ENCODE data around the gene WFDC1.
A peak's percentile ranks its signal among the peaks of the same experiment; 100 is the strongest.

WFDC1 gene

DNA sequence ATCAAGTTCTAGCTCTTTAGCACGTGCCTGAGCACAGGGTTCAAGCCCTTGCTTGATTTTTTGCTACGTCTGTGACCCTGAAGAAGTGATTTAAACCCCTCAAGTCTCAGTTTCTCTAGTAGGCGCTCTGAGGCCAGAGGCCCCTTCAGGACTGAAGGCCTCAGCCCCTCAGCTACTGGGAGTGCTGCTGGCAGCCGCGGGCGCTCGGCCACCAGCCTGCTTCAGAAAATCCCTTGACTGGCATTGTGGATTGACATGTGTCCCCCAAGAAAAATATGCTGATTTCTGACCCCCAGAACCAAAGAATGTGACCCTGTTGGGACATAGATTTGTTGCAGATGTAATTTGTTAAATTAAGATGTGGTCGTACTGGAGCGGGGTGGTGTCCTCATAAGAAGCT is 20.2 kb upstream of the WFDC1 start:
- DNase-seq = no peak

DNA sequence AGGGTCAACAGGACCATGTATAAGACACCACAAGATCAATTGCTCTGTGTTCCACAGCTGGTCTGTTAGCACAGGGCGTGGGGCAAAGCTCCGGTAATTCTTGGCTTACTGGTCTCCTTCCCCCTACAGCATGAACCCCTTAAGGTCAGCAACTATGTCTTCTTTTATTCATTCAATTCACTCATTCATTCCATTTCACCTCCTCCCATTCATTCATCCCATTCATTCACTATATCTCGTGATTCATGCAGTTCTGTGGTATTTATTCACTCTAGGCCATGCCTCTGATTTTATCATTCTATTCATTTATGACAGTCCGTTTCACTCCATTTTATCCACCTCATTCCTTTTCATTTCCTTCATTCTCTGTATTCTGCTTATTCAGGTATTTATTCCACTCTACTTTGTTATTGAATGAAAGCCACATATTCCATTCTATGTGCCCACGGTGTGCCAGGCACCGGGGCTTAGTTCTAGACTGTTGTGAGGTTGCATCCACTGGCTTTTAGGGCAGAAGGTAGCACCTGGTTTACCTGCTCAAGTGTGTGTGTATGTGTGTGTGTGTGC is 19.0 kb upstream of the WFDC1 start:
- DNase-seq = no peak

DNA sequence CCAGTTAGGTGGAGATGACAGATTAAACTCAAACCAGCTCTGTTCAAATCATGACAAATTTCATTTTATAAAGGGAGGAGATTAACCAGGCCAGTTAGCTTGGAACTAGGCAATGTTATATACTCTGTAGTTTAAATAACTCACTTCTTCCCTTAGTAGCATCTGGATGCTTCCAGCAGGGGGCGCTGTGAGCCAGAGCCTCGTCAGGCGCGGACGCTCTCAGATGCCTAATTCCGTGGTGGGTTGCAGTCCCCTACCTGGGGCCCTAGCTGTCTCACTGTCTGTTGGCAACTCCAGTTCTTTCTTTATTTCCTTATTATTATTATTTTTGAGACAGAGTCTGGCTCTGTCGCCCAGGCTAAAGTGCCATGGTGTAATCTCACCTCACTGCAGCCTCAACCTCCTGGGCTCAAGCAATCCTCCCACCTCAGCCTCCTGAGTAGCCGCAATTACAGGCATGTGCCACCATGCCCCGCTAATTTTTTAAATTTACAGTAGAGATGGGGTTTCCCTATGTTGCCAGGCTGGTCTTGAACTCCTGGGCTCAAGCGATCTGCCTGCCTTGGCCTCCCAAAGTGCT is 17.3 kb upstream of the WFDC1 start:
- DNase-seq = peak; percentile 80 to 81

DNA sequence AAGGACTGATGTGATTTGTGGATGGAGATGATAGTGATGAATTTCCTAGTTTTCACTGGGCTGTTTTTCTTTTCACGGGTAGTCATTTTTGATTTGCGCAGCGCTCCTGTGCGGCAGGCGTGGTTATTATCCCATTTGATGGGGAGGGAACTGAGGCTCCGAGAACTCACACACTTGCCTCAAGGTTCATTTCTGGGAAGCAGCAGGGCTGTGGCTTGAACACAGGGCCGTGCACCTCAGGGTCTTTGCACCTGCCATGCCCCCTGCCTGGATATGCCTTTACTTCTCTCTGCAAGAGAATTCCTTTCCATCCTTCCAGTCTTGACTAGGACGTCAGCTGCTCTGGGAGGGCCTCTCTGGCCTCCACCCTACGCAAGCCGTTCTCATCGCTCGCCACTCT is 16.3 kb upstream of the WFDC1 start:
- DNase-seq = no peak

DNA sequence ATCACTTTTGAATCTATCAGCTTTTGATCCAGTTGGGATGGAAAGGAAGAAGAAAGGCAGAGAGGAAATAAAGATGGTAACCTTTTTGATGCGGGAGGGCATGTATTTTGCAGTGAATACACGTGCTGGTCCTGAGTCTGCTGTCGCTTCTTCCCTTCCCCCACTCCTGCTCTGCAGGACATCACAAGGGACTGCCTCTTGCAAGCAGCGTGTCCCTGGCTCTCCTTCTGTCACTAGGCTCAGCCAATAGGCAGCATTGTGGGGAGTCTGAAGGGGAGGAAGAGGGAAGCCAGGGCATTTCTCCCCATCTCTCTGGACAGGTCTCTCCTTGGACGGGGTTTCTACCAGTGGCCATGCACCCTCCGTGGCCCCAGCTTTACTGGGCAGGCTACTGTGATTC is 15.7 kb upstream of the WFDC1 start:
- no peak for DNase-seq

DNA sequence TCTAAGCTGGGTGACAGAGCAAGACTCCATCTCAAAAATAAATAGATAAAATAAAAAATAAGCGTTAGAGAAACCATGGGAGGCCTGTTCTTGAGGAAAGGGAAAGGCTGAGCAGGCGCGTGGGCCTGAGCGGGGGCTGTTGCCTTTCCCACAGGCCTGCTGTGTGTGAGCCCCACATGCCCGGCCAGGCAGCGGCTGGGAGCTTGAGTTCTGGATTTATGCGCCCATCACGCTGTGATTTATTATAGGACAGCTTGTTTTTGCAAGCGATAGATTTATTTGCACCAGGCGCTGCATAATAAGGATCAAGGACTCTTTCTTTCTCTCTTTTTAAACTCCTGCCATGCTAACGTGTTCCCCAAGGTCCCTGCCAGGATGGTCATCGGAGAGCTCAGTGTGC is 14.8 kb upstream of the WFDC1 start:
- DNase-seq = no peak

DNA sequence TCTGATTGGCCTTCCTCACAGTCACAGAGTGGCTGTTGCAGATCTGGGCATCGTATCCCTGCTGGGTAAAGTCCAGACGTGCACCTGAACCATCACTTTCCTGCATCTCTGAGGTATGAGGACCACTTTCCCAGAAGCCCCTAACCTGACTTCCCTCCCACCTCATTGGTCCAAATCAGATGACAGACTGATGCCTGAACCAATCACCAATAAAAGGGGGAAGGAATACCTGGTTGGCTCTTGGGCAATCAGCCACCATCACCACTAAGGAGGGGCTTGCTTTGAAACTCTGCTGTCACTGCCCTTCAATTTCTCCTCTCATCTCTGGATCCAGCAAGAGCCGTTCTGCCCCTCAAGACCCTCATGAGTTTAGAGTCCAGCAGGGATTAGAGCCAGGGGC is 13.6 kb upstream of the WFDC1 start:
- DNase-seq = no peak

DNA sequence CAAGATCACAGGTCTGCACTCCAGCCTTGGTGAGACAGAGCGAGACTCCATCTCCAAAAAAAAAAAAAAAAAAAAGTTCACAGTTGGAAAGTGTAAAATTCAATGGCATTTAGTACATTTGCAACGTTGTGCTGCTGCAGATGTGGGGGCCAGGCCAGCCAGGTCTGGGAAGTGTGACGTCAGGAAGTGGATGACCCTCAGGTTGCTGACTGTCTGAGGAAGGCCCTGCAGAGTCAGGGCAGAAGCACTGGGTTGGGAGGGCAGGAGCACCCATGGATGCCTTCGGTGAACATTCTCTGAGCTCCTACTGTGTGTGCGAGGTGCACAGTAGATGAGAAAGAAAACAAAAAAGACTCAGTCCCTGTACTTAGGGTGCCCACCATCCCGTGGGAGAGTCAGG is 12.1 kb upstream of the WFDC1 start:
- DNase-seq = no peak

DNA sequence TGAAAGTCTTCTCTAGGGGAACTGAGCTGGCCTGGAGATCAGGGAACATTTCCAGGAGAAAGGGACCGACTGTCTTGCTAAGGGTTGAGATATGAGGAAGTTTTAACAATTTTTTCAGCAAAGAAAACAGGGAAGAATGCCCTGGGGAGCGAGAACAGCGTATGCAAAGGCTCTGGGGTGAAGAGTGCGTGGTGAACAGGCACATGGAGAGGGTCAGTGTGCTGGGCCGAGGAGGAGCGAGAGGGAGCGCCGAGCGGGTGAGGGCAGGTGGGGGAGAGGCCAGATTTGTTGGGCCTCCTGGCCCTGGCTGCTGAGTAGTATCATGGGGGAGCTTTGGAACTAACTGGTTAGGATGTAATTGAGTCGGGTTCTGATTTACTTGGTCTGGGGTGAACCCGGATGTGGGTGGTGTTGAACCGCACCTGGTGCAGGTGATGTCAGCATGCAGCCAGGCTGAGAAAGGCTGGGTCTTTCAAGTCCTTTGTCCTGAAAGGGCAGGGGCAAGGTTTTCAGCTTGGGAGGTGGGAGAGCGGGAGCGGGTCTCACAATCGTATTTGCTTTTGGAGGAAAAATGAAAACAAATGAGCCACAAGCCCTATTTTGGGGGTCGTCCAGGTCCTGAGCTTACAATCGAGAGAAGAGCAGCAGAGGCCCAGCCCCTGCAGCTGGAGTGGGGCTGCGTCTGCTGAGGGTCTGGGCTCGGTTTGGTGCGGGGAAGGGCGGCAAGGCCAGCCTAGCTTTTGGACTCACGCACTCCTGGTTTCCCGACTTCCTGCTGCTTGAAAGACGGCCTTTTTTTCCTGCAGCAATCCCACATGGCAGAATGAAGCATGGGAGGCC is 11.1 kb upstream of the WFDC1 start:
- DNase-seq = no peak

DNA sequence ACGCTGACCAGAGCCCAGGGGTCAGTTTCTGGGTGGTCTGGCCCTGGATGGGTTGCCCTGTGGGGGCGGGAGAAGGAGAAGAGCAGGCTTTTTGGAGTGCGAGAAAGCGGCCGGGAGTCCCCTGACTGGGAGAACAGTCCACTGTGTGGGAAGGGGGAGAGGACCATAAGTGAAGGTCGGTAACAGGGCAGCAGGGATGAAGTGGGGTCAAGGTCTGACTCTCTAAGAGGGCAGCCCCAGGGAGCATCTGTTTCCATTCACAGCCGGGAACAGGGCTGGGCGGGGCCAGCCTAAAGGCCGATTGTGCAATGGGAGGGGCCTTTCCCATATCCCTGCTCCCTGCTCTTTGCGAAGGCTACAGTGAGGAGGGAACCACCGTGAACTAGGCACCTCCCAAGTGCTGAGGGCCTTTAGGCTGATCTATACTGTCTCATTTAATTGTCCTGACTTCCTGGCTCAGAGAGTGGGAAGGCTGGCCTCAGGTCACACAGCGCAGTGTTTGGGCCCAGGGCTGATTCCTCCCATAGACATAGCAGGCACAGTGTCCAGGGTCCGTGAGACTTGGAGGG is 10.4 kb upstream of the WFDC1 start:
- DNase-seq = no peak

DNA sequence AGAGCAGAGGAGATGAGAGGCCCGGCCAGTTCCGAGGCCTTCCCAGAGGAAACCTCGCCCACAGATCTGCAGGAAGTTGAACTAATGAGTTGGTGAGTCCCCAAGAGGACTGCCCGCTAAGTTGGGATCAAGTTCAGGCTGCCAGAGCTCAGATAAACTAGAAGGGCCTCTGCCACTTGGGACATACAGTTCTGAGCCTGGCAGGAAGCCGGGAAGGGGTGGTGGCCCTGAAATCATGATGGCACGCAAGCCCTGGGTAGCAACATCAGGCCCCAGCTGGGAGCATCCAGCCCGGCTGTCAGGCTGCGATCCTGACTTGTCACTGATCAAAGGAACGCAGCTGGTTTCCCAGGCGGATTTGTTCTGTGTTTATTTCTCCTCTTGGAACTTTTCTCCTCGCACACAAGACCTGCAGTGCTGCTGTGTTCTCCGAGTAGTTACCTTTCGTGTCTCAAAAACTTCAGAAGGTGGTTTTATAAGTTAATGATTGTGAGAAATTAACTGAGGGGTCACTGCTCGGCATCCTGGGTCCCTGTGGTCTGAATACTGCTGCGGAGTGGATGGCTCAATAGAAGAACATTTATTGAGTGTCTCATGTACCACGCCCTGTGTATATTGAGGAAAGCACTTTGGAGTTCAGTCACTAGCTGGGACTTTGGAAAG is 8.0 kb upstream of the WFDC1 start:
- DNase-seq = no peak

DNA sequence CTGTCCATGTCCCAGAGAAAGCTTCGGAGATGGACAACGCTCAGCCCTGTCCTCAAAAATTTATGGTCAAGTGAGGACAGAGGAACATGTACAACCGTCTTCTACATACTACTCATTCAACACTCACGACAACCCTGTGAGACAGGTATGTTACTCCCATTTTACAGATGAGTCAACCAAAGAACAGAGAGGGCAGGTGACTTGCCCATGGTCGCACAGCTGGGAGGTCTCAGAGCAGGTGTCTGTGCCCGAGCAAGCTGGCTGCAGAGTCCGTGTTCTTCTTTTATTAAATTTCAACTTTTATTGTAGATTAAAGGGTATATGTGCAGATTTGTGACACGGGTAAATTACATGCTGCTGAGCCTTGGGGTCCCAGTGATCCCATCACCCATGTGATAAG is 5.8 kb upstream of the WFDC1 start:
- DNase-seq = no peak

DNA sequence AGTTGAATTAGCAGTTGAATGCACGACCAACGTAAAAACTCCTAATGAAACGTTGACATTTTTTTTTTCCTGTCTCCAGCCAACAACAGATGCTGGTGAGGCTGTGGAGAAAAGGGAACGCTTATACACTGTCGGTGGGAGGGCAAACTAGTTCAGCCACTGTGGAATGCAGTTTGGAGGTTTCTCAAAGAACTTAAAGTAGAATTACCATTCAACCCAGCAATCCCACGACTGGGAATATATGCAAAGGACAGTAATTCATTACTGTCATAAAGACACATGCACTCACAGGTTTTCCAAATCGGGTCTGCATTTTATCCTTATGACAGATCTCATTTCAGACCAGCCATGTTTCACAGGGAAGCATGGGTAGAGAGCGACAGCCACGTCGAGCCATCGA is 3.5 kb upstream of the WFDC1 start:
- DNase-seq = no peak

DNA sequence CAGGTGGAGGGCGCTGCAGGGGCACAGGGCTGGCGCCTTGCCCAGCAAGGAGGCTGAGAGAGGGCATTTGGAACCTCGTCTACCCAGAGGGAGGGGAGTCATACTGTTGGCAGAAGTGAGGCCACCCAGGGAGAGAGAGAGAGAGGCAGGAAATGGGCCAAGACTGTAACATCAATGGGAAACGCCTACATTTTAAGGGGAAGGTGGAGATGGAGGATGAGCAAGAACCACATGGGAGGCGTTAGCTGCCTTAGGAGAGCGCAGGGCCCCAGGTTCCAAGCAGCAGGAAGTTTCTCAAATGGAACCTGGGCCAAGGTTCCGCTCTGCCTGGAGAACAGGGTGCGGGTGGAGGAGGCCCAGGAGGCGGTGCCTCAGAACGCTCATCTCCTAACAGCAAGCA is 2.7 kb upstream of the WFDC1 start:
- no peak for DNase-seq

DNA sequence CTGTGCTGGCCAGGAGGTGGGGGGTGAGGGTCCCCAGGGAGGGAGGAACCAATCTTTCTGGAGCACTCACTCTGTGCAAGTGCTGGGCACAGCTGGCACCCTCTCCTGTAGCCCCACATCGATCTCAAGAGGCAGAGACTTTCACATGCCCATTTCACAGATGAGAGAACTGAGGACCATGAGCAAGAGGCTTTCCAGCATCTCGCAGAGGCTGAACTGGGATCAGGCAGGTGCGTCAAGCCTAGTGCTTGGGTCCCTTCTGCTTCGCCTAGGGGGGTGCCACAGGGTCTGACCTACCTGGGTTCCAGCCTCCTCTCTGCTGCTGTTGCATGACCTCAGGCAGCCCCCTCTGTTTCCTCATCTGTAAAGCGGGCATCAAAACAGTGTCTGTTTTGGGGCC is 1.3 kb upstream of the WFDC1 start:
- no peak for DNase-seq

DNA sequence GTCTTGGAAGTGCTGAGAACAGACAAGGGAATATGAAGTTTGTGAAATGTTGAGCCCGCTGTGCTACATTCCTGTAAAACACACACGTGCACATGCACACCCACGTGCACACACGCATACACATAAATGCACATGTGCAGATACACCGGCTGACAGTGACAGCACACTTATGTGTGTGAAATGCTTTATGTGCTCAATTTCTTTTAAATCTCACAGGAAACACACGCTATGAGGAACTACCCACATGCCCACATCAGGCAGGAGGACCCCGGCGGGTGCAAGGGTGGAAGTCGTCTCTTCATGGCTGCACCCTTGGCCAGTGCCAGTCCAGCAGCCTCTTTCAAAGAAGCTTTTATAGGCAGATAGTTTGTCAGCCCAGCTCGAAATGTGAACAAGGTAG is 561 bp upstream of the WFDC1 start:
- no peak for DNase-seq

DNA sequence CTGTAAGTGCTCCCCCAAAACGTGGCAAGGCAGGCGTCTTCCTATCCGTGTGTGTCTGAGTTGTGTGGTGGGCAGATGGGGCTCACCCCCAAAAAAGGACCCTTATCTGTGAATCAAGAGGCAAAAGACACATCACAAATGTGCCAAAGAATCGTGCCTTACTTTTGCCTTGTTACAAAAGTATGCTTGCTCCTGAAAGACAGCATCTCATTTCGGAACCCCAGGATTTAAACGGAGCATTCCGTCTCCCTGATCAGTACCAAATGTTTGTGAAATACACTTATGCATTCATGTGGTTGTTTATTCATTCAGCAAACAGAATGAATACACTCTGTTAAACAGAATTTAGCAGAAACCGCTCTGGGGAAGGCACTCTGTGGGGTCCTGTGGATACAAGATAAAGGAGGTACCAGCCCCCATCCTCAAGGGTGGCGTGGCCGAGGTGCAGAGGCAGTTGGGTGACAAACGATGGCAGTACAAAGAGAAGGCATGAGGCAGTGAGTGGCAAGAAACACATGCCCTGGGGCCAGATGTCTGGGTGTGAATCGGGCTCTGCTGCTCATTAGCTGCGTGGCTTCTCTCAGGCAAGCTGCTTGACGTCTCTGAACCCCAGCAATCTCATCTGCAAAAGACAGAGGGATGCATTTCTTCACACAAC is 654 bp downstream of the WFDC1 start:
- DNase-seq = no peak

DNA sequence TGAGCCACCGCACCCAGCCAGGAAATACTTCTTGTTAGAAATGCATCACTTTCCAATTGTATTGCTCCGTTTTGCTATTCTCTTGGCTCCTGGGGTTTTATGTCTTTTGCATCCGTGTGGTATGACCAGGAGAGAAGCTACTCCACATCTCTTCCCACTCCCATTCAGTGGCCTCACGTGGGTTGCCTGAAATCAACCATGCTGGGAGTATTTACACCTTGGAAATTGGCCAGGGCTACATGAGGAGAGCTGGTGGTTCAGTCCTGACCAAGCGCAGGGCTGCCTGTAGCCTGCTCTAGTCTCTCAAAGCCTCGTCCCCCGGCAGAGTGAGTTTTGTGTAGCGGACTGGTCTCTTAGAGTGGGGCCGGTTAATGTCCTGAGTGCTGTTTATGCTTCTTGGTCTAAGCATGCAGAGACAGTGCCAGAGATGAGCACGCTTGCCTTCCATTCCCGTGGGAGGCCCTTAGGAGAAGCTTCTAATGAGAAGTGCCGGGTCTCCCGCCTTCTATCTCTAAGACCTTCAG is 3.8 kb downstream of the WFDC1 start:
- DNase-seq = no peak

DNA sequence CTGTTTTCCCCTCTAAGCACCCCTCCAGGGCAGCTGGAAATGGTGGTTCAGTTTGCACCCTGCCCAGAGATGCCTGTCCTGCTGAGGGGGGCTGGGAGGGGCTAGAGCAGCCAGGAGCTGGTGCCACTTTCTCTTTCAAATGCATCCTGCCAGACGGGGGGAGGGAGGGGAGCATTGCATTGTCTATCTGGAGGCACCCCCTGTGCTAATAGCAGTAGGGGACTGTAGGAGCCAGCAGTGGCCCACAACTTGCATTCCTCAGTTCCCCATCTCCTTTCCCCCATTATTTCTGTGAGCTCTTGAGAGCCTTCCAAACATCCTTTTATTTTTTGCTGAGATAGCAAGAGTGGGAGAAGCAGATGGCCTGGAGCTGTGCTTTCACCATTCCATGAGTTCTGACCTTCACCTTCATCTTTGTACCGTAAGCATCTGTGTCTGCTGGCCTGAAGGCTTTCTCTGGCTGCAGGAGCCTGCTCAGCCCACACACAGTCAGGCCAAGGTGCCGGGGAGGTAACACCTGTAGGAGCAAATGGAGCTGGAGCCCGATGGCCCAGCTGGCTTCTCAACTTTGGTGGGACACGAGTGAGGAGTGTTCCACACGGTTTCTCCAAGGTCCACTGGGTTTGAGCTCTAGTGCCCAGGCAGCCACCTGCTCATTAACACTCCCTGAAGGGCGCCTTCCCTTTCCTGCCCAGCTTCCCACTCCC is 5.2 kb downstream of the WFDC1 start:
- DNase-seq = no peak

DNA sequence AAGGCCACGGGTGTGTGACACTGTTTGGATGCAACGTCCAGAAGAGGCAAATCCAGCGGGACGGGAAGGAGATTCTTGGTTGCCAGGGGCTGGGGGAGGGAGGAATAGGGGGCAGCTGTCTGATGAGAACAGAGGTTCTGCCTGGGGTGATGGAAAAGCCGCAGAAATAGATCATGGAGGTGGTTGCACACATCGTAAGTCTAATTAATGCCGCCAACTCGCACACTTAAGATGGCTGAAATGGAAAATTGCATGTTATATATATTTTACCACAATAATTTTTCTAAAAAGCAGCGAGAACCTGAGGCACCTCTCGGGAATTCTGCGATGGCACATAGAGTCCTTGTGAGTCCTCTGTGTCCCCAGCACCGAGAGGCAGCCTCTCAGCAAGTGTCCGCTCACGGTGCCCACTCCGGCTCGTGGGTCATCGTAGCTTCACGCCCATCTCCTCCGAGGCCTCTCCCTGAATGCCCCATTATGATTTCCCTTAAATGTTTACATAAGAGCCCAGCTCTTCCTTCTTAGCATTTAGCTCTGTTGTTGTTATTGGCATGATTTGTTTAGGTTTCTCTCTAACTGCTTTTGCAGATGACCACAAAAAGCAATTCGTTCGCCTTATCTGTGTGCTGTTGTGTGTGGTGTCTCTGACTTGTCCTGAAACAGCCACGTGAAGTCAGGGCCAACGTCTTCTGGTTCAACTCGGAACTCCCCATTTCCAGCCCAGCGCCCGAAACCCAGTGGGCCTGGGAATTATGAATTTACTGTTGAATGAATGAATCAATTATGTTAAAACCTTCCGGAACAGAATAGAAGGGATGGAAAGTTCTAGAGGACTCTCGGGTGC is 7.7 kb downstream of the WFDC1 start:
- no peak for DNase-seq

DNA sequence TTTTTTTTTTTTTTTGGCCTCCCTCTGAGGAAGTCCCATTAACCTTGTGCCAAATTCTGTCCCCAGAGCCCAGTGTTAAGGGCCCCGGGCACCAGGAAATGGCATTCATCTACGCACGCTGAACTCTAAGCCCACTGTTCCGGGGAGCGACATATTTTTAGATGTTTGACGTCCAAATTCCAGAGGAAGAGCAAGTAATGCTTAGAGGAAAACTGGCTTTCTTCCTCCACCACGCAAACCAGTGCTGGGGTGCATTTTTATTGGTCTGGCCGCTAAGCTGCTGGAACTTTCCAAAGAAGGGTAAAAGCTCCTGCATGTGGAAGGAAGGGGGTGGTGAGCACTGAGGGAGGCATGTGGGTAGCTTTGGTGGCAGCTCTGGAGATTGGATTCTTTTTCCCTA is 8.3 kb downstream of the WFDC1 start:
- DNase-seq = no peak
